ENCODE results near the gene OLFM1.

DNA sequence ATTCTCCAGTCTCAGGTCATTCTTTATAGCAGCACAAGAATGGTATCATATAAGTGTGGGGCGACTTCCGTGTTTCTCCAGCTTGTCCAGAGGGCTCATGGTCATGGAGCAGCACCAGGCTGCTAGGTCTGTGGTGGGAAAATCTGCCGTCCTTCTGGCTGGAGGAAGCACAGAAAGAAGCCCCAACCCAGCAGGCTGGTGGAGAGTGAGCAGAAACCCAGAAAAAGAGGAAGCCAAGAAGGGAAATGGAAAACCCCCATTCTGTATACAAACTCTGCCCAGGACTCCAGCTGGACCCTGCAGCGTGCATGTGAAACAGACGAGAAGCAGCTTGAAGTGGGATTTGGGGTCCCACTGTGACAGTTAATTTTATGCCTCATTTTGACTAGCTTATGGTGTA lies 34.3 kb upstream of the OLFM1 start:
- TF ChIP-seq ZNF274 (IDR thresholded peaks at IDR 0.05; ENCODE audit: low read depth, low read length) (no peak), SUZ12 (IDR thresholded peaks at IDR 0.05; ENCODE audit: extremely low read depth, insufficient read depth, insufficient read length) (no peak), YY1 (IDR thresholded peaks at IDR 0.05; ENCODE audit: insufficient read depth, insufficient read length) (no peak)

Measured in NT2/D1 (cell line).